H1 (cell line): ENCODE data around the gene TRIAP1. TPM values are rescaled to one million over a fixed set of nuclear protein-coding genes. Genes with fewer than 3 reads are reported as not detected.

Experiments
- BCL11A ChIP-seq, 2 experiments: IDR thresholded peaks; one replicate each; pipeline ENCODE4 v1.6.1; 2011; ENCODE audit warnings: low read depth in 2 of 2, low read length in 2 of 2, mild to moderate bottlenecking in 2 of 2
- GABPA ChIP-seq: IDR thresholded peaks from 2 replicates; pipeline ENCODE4 v1.6.1; 2011; ENCODE audit warnings: mild to moderate bottlenecking, low read length, moderate library complexity, borderline replicate concordance; ENCODE audit not compliant: insufficient read depth
- NRF1 ChIP-seq: IDR thresholded peaks from 2 replicates; pipeline ENCODE4 v1.6.1; 2011; ENCODE audit warnings: mild to moderate bottlenecking, low read depth, low read length, improper control_type of control experiment
- POLR2AphosphoS5 ChIP-seq: IDR thresholded peaks from 2 replicates; pipeline ENCODE4 v1.6.1; 2011; ENCODE audit warnings: low read depth, low read length
- RBBP5 ChIP-seq: IDR thresholded peaks from 2 replicates; pipeline ENCODE4 v1.7.1; 2012; ENCODE audit warnings: low read depth, mild to moderate bottlenecking, inconsistent platforms, low read length, moderate library complexity, borderline replicate concordance
- SIN3A ChIP-seq, 2 experiments: IDR thresholded peaks in 1 of 2; conservative IDR thresholded peaks in 1 of 2; 2 replicates each; pipeline ENCODE4 v1.6.1; 2011 to 2012; ENCODE audit warnings: low read length in 2 of 2, improper control_type of control experiment in 1 of 2, low read depth in 1 of 2, mild to moderate bottlenecking in 1 of 2
- SP4 ChIP-seq: IDR thresholded peaks from 2 replicates; pipeline ENCODE4 v1.6.1; 2012; ENCODE audit warnings: low read length, inconsistent platforms
- TBP ChIP-seq: IDR thresholded peaks from 2 replicates; pipeline ENCODE4 v1.6.1; 2011; ENCODE audit warnings: low read depth, low read length, improper control_type of control experiment
- TCF12 ChIP-seq: IDR thresholded peaks from 2 replicates; pipeline ENCODE4 v1.6.1; 2011; ENCODE audit warnings: low read depth, mild to moderate bottlenecking, low read length
- ZNF274 ChIP-seq: IDR thresholded peaks from 2 replicates; pipeline ENCODE4 v1.7.0; 2012; ENCODE audit warnings: low read length, borderline replicate concordance; ENCODE audit errors: extremely low read depth
- polyA plus RNA-seq, 7 experiments: library from polyadenylated mRNA; depleted of rRNA in 3 of 7; stranded (reverse) in 5 of 7; unstranded in 2 of 7; fragments of >200 nt in 5 of 7; fragments of 200-250 nt in 2 of 7; gene quantifications; 1 replicate in 5 of 7; 2 replicates in 1 of 7; 4 replicates in 1 of 7; pipeline versions ENCODE4 v1.2.1 to v1.2.3, GENCODE V29; 2011 to 2013; ENCODE audit warnings: missing spikeins in 2 of 7, mixed read lengths in 2 of 7
- total RNA-seq: library from RNA; stranded (reverse); fragmentation: NEBNext Ultra II Directional; extraction: Animal tissue kit (Norgen Biotek cat#: 25700); gene quantifications from 2 replicates; pipeline ENCODE4 v1.2.1, GENCODE V29; 2021

Gene TRIAP1
- total and polyA plus RNA-seq, 2 of the 8 experiments (the other 6 are each of a cell fraction or from before 2014, with no cell fraction given) = 42.0 to 63.4 TPM

DNA sequence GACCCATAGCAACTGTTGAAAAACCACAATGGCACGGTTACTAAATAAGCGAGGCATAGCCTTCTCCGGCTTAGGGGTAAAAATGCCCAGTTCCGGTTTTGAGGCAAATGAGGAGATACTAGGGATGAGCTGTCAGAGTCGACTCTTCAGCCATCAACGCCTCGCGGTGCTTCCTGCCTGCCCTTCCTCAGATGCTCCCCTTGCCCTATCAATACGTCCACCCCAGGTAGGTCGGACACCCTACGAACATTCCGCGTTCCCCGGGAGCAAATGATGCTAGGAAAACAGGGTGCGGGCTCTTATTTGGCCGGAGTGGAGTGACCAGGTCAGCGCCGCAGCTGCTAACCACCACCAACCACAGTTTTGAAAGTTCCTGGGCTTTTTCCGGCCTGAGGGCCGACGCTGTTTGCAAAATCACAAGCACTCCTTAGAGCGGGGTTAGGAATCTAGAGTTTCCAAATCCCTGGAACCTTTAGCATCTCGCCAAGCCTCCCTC is 22.2 kb upstream of the TRIAP1 start (continued):
- TF ChIP-seq ZNF274 = no peak
- 0 out of 2 replicates have a peak, but pooled peaks have one; percentile 22 for TF ChIP-seq POLR2AphosphoS5
- TF ChIP-seq TBP = 0 out of 2 replicates have a peak, but pooled peaks have one; percentile 35
- no peak for TF ChIP-seq BCL11A (IDR thresholded peaks at IDR 0.05; ENCODE audit: low read depth in 2 of 2, low read length in 2 of 2)
- TF ChIP-seq SP4 = no peak
- 0 out of 2 replicates have a peak, but pooled peaks have one; percentile 20 for TF ChIP-seq TCF12
- TF ChIP-seq GABPA = 0 out of 2 replicates have a peak, but pooled peaks have one; percentile 40
- TF ChIP-seq NRF1 = no peak
- TF ChIP-seq RBBP5 = 0 out of 2 replicates have a peak, but pooled peaks have one; percentile 11
- peak; percentile 44 to 87; a peak in 2 of 4 replicates for TF ChIP-seq SIN3A (conservative IDR thresholded peaks at IDR 0.05 in 1 of 2, IDR thresholded peaks at IDR 0.05 in 1 of 2; ENCODE audit: low read depth in 1 of 2, low read length in 2 of 2)
